HepG2 (cell line): ENCODE results near the gene SRSF10. TPM values are rescaled to one million over a fixed set of nuclear protein-coding genes. Genes with fewer than 3 reads are reported as not detected.

Source experiments
- ARNT ChIP-seq: fragments of 450-650 bp; IDR thresholded peaks from 2 replicates; pipeline ENCODE4 v1.6.1; 2017
- ATF7-NPFF ChIP-seq: sonication (generic); formaldehyde crosslinking; IDR thresholded peaks from 2 replicates; pipeline ENCODE4 v1.8.1; 2023; ENCODE audit warnings: mild to moderate bottlenecking, low read depth, missing genetic modification reagents, moderate library complexity
- GATAD1 ChIP-seq: IDR thresholded peaks from 2 replicates; pipeline ENCODE4 v1.6.1; 2016; ENCODE audit warnings: missing genetic modification reagents, missing compliant biosample characterization
- SALL1 ChIP-seq: sonication (generic); formaldehyde crosslinking; IDR thresholded peaks from 2 replicates; pipeline ENCODE4 v1.8.0; 2022; ENCODE audit warnings: mild to moderate bottlenecking, missing genetic modification reagents
- SMC3 ChIP-seq: IDR thresholded peaks from 2 replicates; pipeline ENCODE4 v1.6.1; 2011; ENCODE audit warnings: low read length, improper control_type of control experiment
- TEAD3 ChIP-seq: optimal IDR thresholded peaks from 2 replicates; pipeline ENCODE3; 2016; ENCODE audit warnings: borderline replicate concordance
- THAP11 ChIP-seq: IDR thresholded peaks from 2 replicates; pipeline ENCODE4 v1.6.1; 2016; ENCODE audit warnings: missing biosample characterization, missing genetic modification reagents
- ZBTB7B ChIP-seq: sonication (generic); formaldehyde crosslinking; IDR thresholded peaks from 2 replicates; pipeline ENCODE4 v1.4.0; 2020; ENCODE audit warnings: missing genetic modification reagents
- ZFP36L1 ChIP-seq: sonication (generic); formaldehyde crosslinking; IDR thresholded peaks from 2 replicates; pipeline ENCODE4 v1.8.0; 2022; ENCODE audit warnings: mild to moderate bottlenecking, missing genetic modification reagents, moderate library complexity
- ZFX ChIP-seq: sonication (generic); formaldehyde crosslinking; IDR thresholded peaks from 2 replicates; pipeline ENCODE4 v1.4.0; 2020; ENCODE audit warnings: mild to moderate bottlenecking, low read depth, missing genetic modification reagents, moderate library complexity
- ZNF251 ChIP-seq: sonication (generic); formaldehyde crosslinking; IDR thresholded peaks from 2 replicates; pipeline ENCODE4 v1.9.0; 2021; ENCODE audit warnings: mild to moderate bottlenecking, missing genetic modification reagents
- ZNF615 ChIP-seq: sonication (generic); formaldehyde crosslinking; IDR thresholded peaks from 2 replicates; pipeline ENCODE4 v1.5.0; 2020; ENCODE audit warnings: mild to moderate bottlenecking, missing genetic modification reagents, borderline replicate concordance
- polyA plus RNA-seq, 8 experiments: library from polyadenylated mRNA; depleted of rRNA in 3 of 8; stranded (reverse) in 7 of 8; unstranded in 1 of 8; fragments of >200 nt; fragmentation: Illumina TruSeq in 4 of 8; extraction: Trizol in 4 of 8; gene quantifications; 2 replicates each; pipeline versions ENCODE4 v1.2.1 to v1.2.3, GENCODE V29; 2011 to 2016; ENCODE audit warnings: low read depth in 4 of 8, missing spikeins in 1 of 8, mixed read lengths in 1 of 8; ENCODE audit not compliant: insufficient read depth in 1 of 8
- total RNA-seq, 5 experiments: library from RNA; depleted of rRNA; stranded (reverse); fragments of >200 nt; fragmentation: Illumina TruSeq; extraction: Trizol; gene quantifications; 2 replicates each; pipeline ENCODE4 v1.2.3, GENCODE V29; 2016; ENCODE audit warnings: low read depth in 1 of 5
- TF ChIP-seq, protein P1 (sequence below): IDR thresholded peaks from 2 replicates; pipeline ENCODE4 v1.4.0; 2020; ENCODE audit warnings: mild to moderate bottlenecking, missing genetic modification reagents
- TF ChIP-seq, protein P2 (sequence below): IDR thresholded peaks from 2 replicates; pipeline ENCODE4 v1.6.1; 2016; ENCODE audit warnings: missing compliant biosample characterization, missing genetic modification reagents, borderline replicate concordance
- TF ChIP-seq, protein P3 (sequence below): sonication (generic); formaldehyde crosslinking; IDR thresholded peaks from 2 replicates; pipeline ENCODE4 v1.5.0; 2020; ENCODE audit warnings: mild to moderate bottlenecking, missing genetic modification reagents, moderate library complexity
- TF ChIP-seq, protein P4 (sequence below): IDR thresholded peaks from 2 replicates; pipeline ENCODE4 v1.6.1; 2016; ENCODE audit warnings: low read depth, borderline replicate concordance

The SRSF10 gene
- total and polyA plus RNA-seq, 2 of the 13 experiments (the other 11 are each of a cell fraction or from before 2014, with no cell fraction given), result 126 to 186 TPM

DNA sequence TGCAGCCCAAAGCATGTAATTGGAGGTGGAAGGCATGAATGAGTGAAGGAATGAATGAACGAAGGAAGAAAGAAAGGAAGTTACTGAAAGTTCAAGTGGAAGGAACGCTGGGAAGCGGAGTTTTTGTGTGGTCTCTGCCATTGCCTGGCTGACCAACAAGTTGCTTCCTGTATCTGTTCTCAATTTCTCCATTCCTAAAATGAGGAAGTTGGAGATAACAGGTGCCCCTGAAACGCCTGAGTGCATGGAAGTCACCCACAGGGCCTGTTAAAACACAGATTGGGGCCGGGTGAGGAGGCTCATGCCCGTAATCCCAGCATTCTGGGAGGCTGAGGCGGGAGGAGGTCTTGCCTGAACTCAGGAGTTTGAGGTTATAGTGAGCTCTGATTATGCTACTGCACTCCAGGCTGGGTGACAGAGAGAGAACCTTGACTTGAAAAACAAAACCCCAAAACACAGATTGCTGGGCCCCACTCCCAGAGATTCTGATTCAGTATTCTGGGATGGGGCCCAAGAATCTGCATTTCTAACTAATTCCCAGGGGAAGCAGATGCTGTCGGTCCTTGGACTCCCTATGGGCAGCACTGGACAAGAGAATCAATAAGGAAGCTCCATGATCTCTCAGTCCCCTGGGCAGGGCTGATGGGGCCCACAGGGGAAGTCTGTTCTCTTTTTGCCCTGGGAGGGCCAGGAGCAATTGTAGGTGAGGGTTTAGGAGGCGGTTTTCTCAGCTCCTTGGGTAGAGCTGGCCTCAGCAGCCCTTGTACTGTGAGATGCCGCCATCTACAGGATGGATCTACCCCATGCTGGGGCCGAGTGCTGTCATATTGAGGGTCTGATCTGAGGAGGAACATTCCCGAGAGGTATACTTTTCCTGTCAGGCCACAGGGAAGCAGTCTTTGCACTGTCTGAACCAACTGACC is 63.7 kb downstream of the SRSF10 start (continued):
- TF ChIP-seq ZNF615 (CRISPR knock-in tag) (no peak), ARNT (no peak), THAP11 (CRISPR knock-in tag) (0 out of 2 replicates have a peak, but pooled peaks have one; percentile 24), ATF7-NPFF (CRISPR knock-in tag) (0 out of 2 replicates have a peak, but pooled peaks have one; percentile 37), SALL1 (CRISPR knock-in tag) (peak; percentile 57), SMC3 (peak; percentile 80), ZBTB7B (CRISPR knock-in tag) (peak; percentile 37; the same call in 1 of the 2 replicates), GATAD1 (CRISPR knock-in tag) (peak; percentile 55), TEAD3 (peak; percentile 81), ZFP36L1 (no peak), ZNF251 (no peak), ZFX (peak; percentile 26; the same call in 1 of the 2 replicates)
- TF ChIP-seq, protein P1, sequence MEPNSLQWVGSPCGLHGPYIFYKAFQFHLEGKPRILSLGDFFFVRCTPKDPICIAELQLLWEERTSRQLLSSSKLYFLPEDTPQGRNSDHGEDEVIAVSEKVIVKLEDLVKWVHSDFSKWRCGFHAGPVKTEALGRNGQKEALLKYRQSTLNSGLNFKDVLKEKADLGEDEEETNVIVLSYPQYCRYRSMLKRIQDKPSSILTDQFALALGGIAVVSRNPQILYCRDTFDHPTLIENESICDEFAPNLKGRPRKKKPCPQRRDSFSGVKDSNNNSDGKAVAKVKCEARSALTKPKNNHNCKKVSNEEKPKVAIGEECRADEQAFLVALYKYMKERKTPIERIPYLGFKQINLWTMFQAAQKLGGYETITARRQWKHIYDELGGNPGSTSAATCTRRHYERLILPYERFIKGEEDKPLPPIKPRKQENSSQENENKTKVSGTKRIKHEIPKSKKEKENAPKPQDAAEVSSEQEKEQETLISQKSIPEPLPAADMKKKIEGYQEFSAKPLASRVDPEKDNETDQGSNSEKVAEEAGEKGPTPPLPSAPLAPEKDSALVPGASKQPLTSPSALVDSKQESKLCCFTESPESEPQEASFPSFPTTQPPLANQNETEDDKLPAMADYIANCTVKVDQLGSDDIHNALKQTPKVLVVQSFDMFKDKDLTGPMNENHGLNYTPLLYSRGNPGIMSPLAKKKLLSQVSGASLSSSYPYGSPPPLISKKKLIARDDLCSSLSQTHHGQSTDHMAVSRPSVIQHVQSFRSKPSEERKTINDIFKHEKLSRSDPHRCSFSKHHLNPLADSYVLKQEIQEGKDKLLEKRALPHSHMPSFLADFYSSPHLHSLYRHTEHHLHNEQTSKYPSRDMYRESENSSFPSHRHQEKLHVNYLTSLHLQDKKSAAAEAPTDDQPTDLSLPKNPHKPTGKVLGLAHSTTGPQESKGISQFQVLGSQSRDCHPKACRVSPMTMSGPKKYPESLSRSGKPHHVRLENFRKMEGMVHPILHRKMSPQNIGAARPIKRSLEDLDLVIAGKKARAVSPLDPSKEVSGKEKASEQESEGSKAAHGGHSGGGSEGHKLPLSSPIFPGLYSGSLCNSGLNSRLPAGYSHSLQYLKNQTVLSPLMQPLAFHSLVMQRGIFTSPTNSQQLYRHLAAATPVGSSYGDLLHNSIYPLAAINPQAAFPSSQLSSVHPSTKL, result peak; percentile 32; the same call in 1 of the 2 replicates
- TF ChIP-seq, protein P2, sequence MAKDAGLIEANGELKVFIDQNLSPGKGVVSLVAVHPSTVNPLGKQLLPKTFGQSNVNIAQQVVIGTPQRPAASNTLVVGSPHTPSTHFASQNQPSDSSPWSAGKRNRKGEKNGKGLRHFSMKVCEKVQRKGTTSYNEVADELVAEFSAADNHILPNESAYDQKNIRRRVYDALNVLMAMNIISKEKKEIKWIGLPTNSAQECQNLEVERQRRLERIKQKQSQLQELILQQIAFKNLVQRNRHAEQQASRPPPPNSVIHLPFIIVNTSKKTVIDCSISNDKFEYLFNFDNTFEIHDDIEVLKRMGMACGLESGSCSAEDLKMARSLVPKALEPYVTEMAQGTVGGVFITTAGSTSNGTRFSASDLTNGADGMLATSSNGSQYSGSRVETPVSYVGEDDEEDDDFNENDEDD, result peak; percentile 19; the same call in 1 of the 2 replicates
- TF ChIP-seq, protein P3, sequence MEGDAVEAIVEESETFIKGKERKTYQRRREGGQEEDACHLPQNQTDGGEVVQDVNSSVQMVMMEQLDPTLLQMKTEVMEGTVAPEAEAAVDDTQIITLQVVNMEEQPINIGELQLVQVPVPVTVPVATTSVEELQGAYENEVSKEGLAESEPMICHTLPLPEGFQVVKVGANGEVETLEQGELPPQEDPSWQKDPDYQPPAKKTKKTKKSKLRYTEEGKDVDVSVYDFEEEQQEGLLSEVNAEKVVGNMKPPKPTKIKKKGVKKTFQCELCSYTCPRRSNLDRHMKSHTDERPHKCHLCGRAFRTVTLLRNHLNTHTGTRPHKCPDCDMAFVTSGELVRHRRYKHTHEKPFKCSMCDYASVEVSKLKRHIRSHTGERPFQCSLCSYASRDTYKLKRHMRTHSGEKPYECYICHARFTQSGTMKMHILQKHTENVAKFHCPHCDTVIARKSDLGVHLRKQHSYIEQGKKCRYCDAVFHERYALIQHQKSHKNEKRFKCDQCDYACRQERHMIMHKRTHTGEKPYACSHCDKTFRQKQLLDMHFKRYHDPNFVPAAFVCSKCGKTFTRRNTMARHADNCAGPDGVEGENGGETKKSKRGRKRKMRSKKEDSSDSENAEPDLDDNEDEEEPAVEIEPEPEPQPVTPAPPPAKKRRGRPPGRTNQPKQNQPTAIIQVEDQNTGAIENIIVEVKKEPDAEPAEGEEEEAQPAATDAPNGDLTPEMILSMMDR (CRISPR knock-in tag), result peak; percentile 94
- TF ChIP-seq, protein P4, sequence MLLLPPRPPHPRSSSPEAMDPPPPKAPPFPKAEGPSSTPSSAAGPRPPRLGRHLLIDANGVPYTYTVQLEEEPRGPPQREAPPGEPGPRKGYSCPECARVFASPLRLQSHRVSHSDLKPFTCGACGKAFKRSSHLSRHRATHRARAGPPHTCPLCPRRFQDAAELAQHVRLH (CRISPR knock-in tag), result no peak
